DMS53 treated with DMSO at 0.1 percent for 48 hours (cell line): ENCODE data around the gene SLC45A3.

Source experiments
- DNase-seq: peaks from one replicate; lab custom pipeline; 2025; ENCODE audit not compliant: unreplicated experiment; lab: John Stamatoyannopoulos, UW

The SLC45A3 gene

DNA sequence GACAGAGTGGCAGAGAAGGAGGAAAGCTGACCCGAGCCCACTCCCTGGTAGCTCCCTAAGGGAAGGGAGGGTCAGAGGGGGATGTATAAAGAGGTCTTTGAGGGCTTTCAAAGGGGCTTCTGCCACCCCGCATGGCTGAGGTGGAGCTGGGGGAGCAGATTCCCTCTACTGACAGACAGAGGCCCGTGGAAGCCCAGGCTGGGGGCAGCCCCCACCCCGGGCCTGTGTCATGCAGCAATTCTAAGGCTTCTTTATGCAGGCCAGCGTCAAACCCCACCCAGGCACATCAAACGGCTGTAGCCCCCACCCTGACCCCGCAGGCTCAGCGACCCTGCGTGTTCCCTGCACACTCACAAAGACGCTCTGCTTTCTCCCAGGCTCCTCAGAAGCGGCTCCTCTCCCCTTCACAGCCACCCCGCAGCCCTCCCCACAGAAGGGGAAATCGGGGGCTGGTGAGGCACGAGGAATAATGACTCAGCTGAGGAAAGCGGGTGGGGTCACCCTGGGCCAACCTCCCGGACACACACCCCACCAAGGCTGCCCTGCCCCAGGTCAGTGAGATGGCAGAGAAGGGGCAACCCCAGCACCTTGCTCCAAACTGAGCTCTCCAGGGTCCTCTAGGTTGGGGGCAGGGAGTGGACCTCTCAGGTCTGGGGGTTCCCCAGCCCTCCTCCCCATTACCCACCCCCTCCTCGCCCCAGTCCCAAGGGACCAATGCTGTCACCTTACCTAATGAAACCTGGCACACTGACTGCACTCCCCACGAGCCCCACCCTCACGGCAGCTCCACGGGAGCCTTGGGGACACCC, 10.8 kb downstream of the SLC45A3 start:
- no peak for DNase-seq

- no peak for DNase-seq
These were observed 11.4 kb downstream of the SLC45A3 start for GRCh38 chr1:205668951-205669340.

GRCh38 chr1:205667909-205668643, 12.2 kb downstream of the SLC45A3 start:
- no peak for DNase-seq

DNA sequence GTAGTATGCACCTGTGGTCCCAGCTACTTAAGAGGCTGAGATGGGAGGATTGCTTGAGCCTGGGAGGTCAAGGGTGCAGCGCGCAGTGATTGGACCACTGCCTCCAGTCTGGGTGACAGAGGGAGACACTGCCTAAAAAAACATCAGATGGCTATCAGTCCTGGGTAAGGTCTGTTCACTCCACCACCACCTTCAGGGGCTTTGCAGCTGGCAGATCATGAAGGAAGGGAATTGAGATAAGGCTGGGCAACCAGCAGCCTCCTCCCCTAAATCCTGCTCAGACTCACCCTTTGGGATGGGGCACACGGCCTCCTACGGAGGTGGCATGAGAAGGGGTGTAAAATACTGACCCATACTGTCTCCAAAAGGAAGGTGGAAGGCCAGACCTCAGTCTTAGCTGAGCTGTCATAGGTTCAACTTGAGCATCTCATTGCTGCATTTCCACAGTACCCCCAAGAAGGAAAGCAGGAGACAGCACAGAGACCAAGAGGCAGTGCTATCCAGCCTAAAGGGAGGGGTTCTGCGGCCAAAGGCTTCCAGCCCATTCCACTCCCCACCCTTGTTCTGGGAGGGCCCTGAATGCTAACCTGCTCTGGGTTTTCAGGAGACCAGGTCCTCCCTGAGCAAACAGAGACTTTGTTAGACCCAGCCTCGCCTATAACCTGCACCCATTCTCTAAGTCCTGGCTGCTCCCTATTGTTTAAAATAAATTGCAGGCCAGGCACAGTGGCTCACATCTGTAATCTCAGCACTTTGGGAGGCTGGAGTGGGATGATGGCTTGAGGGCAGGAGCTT, 13.7 kb downstream of the SLC45A3 start:
- no peak for DNase-seq

DNA sequence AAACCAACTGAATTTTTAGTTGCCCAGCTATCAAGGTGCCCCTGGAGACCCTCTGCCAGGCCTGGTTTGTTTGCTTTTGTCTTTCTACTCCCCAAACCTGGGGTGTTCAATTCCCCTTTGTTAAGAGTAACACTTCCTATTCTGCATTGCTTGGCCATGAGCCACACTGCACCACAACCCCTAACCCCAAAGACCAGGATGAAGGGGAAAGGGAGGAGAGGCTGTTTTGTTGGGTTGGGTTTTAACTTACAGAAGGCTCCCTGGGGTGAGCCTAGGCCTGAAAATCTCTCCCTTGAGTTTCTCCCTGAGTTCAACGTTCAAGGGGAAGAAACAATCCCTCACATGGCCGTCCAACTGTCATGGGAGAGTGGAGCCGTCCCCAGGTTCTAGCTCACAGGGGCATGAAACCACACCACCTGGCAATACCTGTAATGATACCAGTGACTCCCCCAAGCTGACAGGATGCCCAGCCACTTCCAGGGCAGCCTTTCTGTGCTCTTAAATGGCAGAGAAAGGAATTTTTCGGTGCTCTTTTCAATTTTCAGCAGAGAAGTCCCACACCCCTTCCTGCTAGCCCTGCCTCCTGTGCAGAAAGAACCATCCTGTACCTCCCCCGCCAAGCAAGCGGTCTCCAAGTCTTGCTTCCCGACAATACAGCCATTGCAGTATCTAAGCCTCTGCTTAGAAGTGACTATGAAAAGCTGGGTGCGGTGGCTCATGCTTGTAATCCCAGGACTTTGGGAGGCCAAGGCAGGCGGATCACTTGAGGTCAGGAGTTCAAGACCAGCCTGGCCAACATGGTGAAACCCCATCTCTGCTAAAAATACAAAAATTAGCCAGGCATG, 14.9 kb downstream of the SLC45A3 start:
- no peak for DNase-seq

DNA sequence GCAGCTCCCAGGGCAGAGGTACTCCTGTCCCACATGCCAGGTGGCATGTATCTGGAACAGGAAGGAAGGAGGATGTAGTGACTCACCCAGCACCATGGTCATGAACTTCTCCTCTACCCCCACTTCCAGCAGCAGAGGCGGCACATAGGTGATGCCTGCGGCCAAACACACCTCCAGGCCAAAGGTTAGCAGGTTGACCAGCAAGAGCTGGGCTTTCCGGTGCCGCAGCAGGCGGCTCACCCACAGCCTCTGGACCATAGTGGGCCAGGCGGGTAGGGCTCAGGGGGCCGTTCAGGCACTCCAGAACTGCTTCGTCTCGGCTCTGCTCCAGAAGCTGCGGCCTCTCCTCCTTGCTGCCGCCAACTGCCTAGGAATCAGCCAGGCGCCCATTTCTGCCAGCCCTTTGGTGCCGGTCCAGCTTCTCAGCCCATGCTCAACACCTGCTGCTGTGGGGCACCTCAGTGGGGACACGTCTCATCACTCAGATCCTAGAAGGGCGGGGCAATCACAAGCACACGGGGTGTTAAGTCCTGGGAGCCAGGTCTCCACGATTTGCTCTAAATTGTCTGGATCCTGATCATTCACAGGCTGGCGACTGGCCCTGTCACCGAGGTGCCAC, 15.8 kb downstream of the SLC45A3 start:
- peak; percentile 84 for DNase-seq

- DNase-seq = no peak
These were observed 16.9 kb downstream of the SLC45A3 start for GRCh38 chr1:205663286-205663936.

- DNase-seq = no peak
These were observed 17.5 kb downstream of the SLC45A3 start for GRCh38 chr1:205662791-205663190.

- DNase-seq = no peak
These were observed 18.1 kb downstream of the SLC45A3 start for GRCh38 chr1:205662135-205662738.

DNA sequence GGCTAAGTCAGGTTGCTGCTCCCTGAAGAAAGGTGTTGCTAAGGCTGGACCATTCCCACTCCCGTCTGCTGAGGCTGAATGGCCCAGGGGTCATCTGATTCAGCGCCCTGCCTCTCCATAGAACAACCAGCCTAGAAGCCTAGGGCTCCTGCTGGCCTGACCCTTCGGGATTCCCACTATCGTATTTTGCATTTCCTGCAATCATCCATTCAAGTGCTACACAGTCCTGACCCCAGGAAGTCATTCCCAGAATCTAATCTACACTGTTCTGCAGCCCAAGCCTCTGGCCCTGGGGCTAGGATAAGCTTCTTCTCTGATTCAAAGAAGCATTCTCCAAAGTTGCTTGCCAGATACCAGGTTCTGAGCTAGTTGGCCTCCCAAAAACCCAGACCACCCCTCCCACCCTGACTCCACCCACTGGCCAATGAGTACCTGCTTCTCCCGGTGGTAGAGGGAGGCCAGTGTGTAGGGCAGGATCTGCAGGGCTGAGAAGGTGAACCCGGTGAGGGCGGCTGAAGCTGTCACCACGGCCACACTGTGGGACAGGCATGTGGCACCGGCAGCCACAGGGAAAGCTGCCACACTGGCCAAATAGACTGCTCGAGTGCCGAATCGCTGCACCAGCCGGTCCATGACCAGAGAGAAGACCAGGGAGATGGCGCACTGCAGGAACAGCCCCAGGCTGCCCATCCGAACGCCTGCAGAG, 18.7 kb downstream of the SLC45A3 start:
- no peak for DNase-seq

GRCh38 chr1:205660361-205660760, 19.9 kb downstream of the SLC45A3 start:
- DNase-seq = no peak

GRCh38 chr1:205658943-205659581, 21.2 kb downstream of the SLC45A3 start:
- DNase-seq = peak; percentile 61

GRCh38 chr1:205656236-205656635, 24.1 kb downstream of the SLC45A3 start:
- no peak for DNase-seq

GRCh38 chr1:205652984-205653383, 27.3 kb downstream of the SLC45A3 start:
- DNase-seq = no peak

DNA sequence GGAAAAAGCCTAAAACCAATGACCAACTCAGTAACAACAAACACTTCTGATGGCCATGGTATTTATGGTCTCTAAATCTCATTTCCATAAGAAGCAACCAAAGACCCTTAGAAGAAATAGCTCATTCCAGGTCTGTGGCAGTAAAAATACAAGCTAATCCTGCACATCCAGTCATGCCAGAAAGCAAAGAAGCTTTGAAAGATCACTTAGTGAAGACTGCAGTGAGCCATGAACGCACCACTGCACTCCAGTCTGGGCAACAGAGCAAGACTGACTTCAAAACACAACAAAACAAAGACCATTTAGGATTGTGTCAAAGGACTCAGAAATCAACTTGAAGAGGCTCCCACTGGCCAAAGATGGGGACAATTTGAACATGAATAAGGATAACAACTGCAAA, 30.1 kb downstream of the SLC45A3 start:
- DNase-seq = no peak

DNA sequence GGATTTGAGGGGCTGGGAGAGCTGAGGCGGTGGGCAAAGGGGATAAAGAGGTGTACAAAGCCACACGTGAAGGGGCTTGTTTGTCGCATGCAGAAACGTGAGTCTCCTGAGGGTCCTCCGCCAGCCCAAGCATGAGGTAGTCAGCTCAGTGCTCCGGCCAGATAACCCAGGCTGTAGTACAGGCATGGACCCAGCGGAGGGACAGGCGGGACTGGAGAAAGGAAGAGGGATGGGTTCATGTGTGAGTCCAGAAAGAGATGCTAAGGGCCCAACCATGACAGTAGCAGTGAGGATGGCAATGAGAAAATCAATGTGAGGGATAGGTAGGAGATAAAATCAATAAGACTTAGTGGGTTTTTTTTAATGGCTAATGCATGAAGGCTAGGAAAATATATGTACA, 34.8 kb downstream of the SLC45A3 start:
- DNase-seq = no peak

GRCh38 chr1:205642679-205643307, 37.5 kb downstream of the SLC45A3 start:
- DNase-seq = no peak

GRCh38 chr1:205639567-205639966, 40.7 kb downstream of the SLC45A3 start:
- DNase-seq = no peak
